Hepatocyte (in vitro differentiated cells): ENCODE data around the gene SAT2.
"Not testable (repeated sequence)": the region's sequence is repeated elsewhere in the genome, so short reads cannot be mapped to it uniquely, and the experiment has no call there.

Experiments used
- CTCF ChIP-seq: fragments of 200-600 bp; sonication (generic); IDR thresholded peaks from 2 replicates; pipeline ENCODE4 v1.5.1; 2016; ENCODE audit warnings: antibody characterized with exemption, mild to moderate bottlenecking; ENCODE audit not compliant: poor library complexity
- EZH2phosphoT487 ChIP-seq: fragments of 200-600 bp; sonication (generic); IDR thresholded peaks from one replicate; pipeline ENCODE4 v1.6.1; 2018; ENCODE audit warnings: antibody characterized with exemption, mild to moderate bottlenecking, low read depth, moderate library complexity; ENCODE audit not compliant: unreplicated experiment, severe bottlenecking

- TF ChIP-seq CTCF, EZH2phosphoT487: not testable (repeated sequence)
These were observed 14.0 kb upstream of the SAT2 start for GRCh38 chr17:7641635-7642034.
